Memory B cell (primary cell): ENCODE results near the gene SEC61B.
A peak's percentile ranks its signal among the peaks of the same experiment; 100 is the strongest.
"Not testable (repeated sequence)": the region's sequence is repeated elsewhere in the genome, so short reads cannot be mapped to it uniquely, and the experiment has no call there.

ENCODE experiments used
- ATAC-seq: fragments of 150-1000 bp; cut with Tn5 transposase; 2 replicates; pipeline ENCODE4 v1.10.0; 2021; ENCODE audit warnings: low read depth, mild to moderate bottlenecking, moderate library complexity
- DNase-seq, 2 donors: peaks; one replicate each; pipeline ENCODE4 v3.0.0; 2022; ENCODE audit warnings: low spot score in 2 of 2
- H3K27ac Mint-ChIP-seq: one replicate; pipeline ENCODE4 v1.8.0; 2022; ENCODE audit warnings: mild to moderate bottlenecking, moderate library complexity, mixed read lengths
- H3K27me3 Mint-ChIP-seq: one replicate; pipeline ENCODE4 v1.8.0; 2022; ENCODE audit warnings: mixed read lengths
- H3K36me3 Mint-ChIP-seq: one replicate; pipeline ENCODE4 v1.8.0; 2022; ENCODE audit warnings: mild to moderate bottlenecking, mixed read lengths
- H3K4me1 Mint-ChIP-seq: one replicate; pipeline ENCODE4 v1.8.0; 2022; ENCODE audit warnings: mixed read lengths
- H3K4me3 Mint-ChIP-seq: one replicate; pipeline ENCODE4 v1.8.0; 2022; ENCODE audit warnings: mild to moderate bottlenecking, moderate library complexity, mixed read lengths
- H3K9me3 Mint-ChIP-seq: one replicate; pipeline ENCODE4 v1.8.0; 2022; ENCODE audit warnings: mixed read lengths

The SEC61B gene

GRCh38 chr9:99235926-99236634, 14.0 kb downstream of the SEC61B start:
- peak; percentile 94 for ATAC-seq
- Mint-ChIP-seq H3K36me3 (peaks cover 10% of the 10 kb centered on the region), H3K4me3 (peak overlapping the region; percentile 40), H3K27me3 (no peaks in the 10 kb centered on the region), H3K27ac (peak overlapping the region; percentile 98), H3K9me3 (no peaks in the 10 kb centered on the region), H3K4me1 (peaks cover 22% of the 10 kb centered on the region)
- DNase-seq = peak; percentile 52 to 67

- Mint-ChIP-seq H3K36me3 (peaks cover 7% of the 10 kb centered on the region), H3K9me3 (no peaks in the 10 kb centered on the region), H3K4me1 (peaks cover 22% of the 10 kb centered on the region), H3K4me3 (no peak overlapping the region), H3K27ac (peak overlapping the region; percentile 98), H3K27me3 (no peaks in the 10 kb centered on the region)
- ATAC-seq = no peak
- no peak for DNase-seq
These were observed 15.3 kb downstream of the SEC61B start for GRCh38 chr9:99237356-99237755.

GRCh38 chr9:99237849-99238248, 15.8 kb downstream of the SEC61B start:
- DNase-seq, H3K4me3 Mint-ChIP-seq, ATAC-seq, H3K9me3 Mint-ChIP-seq, H3K36me3 Mint-ChIP-seq, H3K27me3 Mint-ChIP-seq: not testable (repeated sequence)
- H3K4me1 Mint-ChIP-seq = peaks cover 22% of the 10 kb centered on the region
- H3K27ac Mint-ChIP-seq = peak overlapping the region; percentile 98

GRCh38 chr9:99238331-99238730, 16.2 kb downstream of the SEC61B start:
- no peak for DNase-seq
- Mint-ChIP-seq H3K4me1 (peaks cover 19% of the 10 kb centered on the region), H3K36me3 (peaks cover 2% of the 10 kb centered on the region), H3K27ac (peak overlapping the region; percentile 98), H3K27me3 (no peaks in the 10 kb centered on the region), H3K4me3 (no peak overlapping the region), H3K9me3 (no peaks in the 10 kb centered on the region)
- no peak for ATAC-seq

- no peaks in the 10 kb centered on the region for H3K27me3 Mint-ChIP-seq
- DNase-seq (no peak), ATAC-seq (no peak)
- H3K27ac Mint-ChIP-seq = peak overlapping the region; percentile 35
- H3K36me3 Mint-ChIP-seq = peaks cover 2% of the 10 kb centered on the region
- H3K4me3 Mint-ChIP-seq = no peak overlapping the region
- H3K9me3 Mint-ChIP-seq = no peaks in the 10 kb centered on the region
- peaks cover 19% of the 10 kb centered on the region for H3K4me1 Mint-ChIP-seq
These were observed 17.4 kb downstream of the SEC61B start for GRCh38 chr9:99239341-99240060.

- DNase-seq (no peak), ATAC-seq (no peak)
- no peaks in the 10 kb centered on the region for H3K9me3 Mint-ChIP-seq
- no peak overlapping the region for H3K4me3 Mint-ChIP-seq
- H3K27ac Mint-ChIP-seq = no peak overlapping the region
- H3K27me3 Mint-ChIP-seq = no peaks in the 10 kb centered on the region
- peaks cover 2% of the 10 kb centered on the region for H3K36me3 Mint-ChIP-seq
- H3K4me1 Mint-ChIP-seq = peaks cover 11% of the 10 kb centered on the region
These were observed 19.0 kb downstream of the SEC61B start for GRCh38 chr9:99241106-99241505.

GRCh38 chr9:99244344-99245260, 22.5 kb downstream of the SEC61B start:
- no peaks in the 10 kb centered on the region for H3K9me3 Mint-ChIP-seq
- peak overlapping the region; percentile 83 for H3K27ac Mint-ChIP-seq
- no peak for DNase-seq
- H3K36me3 Mint-ChIP-seq = peaks cover 2% of the 10 kb centered on the region
- ATAC-seq = peak; percentile 94
- H3K27me3 Mint-ChIP-seq = no peaks in the 10 kb centered on the region
- peaks cover 8% of the 10 kb centered on the region for H3K4me1 Mint-ChIP-seq
- peak overlapping the region; percentile 2 for H3K4me3 Mint-ChIP-seq

GRCh38 chr9:99249619-99250018, 27.5 kb downstream of the SEC61B start:
- H3K4me1 Mint-ChIP-seq = peaks cover 17% of the 10 kb centered on the region
- no peak overlapping the region for H3K4me3 Mint-ChIP-seq
- DNase-seq (no peak), ATAC-seq (no peak)
- H3K36me3 Mint-ChIP-seq = peaks cover 2% of the 10 kb centered on the region
- no peaks in the 10 kb centered on the region for H3K27me3 Mint-ChIP-seq
- no peaks in the 10 kb centered on the region for H3K9me3 Mint-ChIP-seq
- no peak overlapping the region for H3K27ac Mint-ChIP-seq

- Mint-ChIP-seq H3K27me3 (no peaks in the 10 kb centered on the region), H3K36me3 (peaks cover 2% of the 10 kb centered on the region), H3K27ac (no peak overlapping the region), H3K9me3 (no peaks in the 10 kb centered on the region), H3K4me1 (peaks cover 11% of the 10 kb centered on the region), H3K4me3 (no peak overlapping the region)
- DNase-seq = no peak
- ATAC-seq = no peak
These were observed 29.1 kb downstream of the SEC61B start for GRCh38 chr9:99251157-99251556.

GRCh38 chr9:99253134-99253533, 31.1 kb downstream of the SEC61B start:
- ATAC-seq = no peak
- no peaks in the 10 kb centered on the region for H3K9me3 Mint-ChIP-seq
- H3K4me3 Mint-ChIP-seq = no peak overlapping the region
- no peaks in the 10 kb centered on the region for H3K27me3 Mint-ChIP-seq
- no peaks in the 10 kb centered on the region for H3K36me3 Mint-ChIP-seq
- no peak for DNase-seq
- H3K27ac Mint-ChIP-seq = peak overlapping the region; percentile 89
- peaks cover 11% of the 10 kb centered on the region for H3K4me1 Mint-ChIP-seq

- ATAC-seq = peak; percentile 94
- H3K27me3 Mint-ChIP-seq = no peaks in the 10 kb centered on the region
- peak; percentile 43 to 64 for DNase-seq
- H3K9me3 Mint-ChIP-seq = no peaks in the 10 kb centered on the region
- no peaks in the 10 kb centered on the region for H3K36me3 Mint-ChIP-seq
- H3K4me3 Mint-ChIP-seq = peak overlapping the region; percentile 72
- H3K4me1 Mint-ChIP-seq = peaks cover 11% of the 10 kb centered on the region
- peak overlapping the region; percentile 89 for H3K27ac Mint-ChIP-seq
These were observed 31.8 kb downstream of the SEC61B start for GRCh38 chr9:99253772-99254431.

GRCh38 chr9:99255651-99256050, 33.6 kb downstream of the SEC61B start:
- Mint-ChIP-seq H3K4me1 (peaks cover 14% of the 10 kb centered on the region), H3K27me3 (no peaks in the 10 kb centered on the region), H3K9me3 (no peaks in the 10 kb centered on the region), H3K4me3 (no peak overlapping the region), H3K27ac (no peak overlapping the region), H3K36me3 (no peaks in the 10 kb centered on the region)
- ATAC-seq (no peak), DNase-seq (no peak)

GRCh38 chr9:99257723-99258389, 35.8 kb downstream of the SEC61B start:
- no peak overlapping the region for H3K4me3 Mint-ChIP-seq
- no peaks in the 10 kb centered on the region for H3K36me3 Mint-ChIP-seq
- no peaks in the 10 kb centered on the region for H3K9me3 Mint-ChIP-seq
- no peaks in the 10 kb centered on the region for H3K27me3 Mint-ChIP-seq
- H3K27ac Mint-ChIP-seq = no peak overlapping the region
- no peak for ATAC-seq
- no peak for DNase-seq
- peaks cover 14% of the 10 kb centered on the region for H3K4me1 Mint-ChIP-seq
